ENCODE results near the gene ARL10. TPM values are rescaled to one million over a fixed set of nuclear protein-coding genes. Genes with fewer than 3 reads are reported as not detected.

Gene ARL10
- total RNA-seq, 4 donors from 2014 or later, result 1.1 to 4.9 (median 2.6) TPM

DNA sequence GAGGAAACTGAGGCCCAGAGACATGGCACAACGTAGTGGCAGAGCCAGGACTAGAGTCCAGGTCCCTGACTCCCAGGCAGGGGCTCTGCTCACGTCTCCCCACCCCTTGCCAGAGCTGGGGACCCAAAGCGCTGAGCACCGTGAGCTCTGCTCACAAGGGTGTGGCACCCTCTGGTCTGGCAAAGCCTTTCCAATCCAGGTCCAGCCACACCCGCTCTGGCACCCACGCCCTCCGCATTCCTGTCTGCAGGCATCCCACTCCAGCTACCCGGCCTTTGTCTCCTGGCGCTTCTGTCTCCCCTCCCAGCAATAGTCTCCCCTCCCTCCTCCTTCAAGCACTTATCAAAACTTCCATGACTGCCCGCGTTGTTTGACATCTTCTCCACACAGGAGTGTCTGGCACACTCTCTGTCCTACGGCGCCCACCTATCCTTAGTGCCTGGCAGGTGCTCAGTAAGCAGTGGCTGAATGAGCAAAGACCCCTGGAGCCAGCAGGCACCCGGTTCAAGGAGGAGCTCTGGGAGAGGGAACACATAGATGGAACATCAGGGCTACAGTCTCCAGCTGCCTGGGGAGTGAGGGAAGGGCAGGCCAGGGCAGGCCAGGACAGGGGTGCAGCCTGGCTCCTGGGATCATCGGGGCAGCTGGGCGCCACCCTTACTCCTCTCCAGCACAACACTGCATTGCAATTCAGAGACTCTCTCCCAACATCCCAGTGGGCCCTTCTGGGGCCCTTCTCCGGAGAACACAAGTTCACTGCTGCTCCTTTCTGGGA lies 35.3 kb downstream of the ARL10 start:
- peak overlapping the region; percentile 87 to 91 (median 88) for H3K27ac ChIP-seq
- in situ Hi-C loops (cut with MboI; ENCODE audit: low pct_ligation_motif_present in 1 of 4, low pct_unique_long_range_greater_than_20kb in 1 of 4, low sequenced_read_pairs in 3 of 4), result loop anchor here in 1 of 4 donors (25.0 kb wide), 1 partner anchor 187 kb away; no protein-coding TSS in a partner anchor

DNA sequence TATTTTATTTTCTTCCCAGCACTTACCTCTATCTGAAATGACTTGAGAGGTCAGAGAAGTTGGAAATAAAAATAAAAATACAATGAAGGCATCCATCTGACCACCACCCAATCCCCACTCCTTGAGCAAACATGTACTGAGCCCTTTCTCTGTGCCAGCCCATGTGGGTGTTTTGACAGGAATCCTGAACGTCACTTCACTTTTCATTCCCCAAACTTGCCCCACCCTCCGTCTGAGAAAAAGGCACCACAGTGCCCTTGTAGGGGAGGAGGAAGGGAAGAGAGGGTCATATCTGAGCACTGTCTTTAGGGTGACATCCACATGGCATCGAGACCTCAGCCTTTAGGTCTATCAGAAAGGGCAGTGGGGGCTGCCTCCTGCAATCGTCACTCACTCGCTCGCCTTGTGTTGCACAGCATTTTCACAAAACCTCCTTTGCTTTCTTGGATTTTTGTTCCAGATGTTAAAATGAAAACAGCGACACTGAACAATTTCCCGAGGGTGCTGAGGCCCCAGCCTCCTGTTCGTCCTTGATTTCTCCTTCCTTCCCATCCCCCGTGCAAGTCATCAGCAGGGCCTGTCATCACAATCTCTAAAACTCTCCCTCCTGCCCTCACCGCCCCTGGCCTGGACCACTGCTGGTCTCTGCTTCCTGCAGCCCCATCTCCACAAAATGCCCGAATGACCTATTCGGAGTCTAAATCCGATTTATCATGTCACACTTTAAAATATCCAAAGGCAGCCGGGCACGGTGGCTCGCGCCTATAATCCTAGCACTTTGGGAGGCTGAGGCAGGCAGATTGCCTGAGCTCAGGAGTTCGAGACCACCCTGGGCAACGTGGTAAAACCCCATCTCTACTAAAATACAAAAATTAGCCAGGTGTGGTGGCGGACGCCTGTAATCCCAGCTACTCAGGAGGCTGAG lies 36.3 kb downstream of the ARL10 start:
- H3K27me3 ChIP-seq, result no peaks in the 10 kb centered on the region
- intact Hi-C loops (cut with DNase I; ENCODE audit: low total_unique reads), result no loop called here
- peak overlapping the region; percentile 87 to 91 (median 88) for H3K27ac ChIP-seq
- DNase-seq, result no peak
- H3K9me3 ChIP-seq, result no peaks in the 10 kb centered on the region
- WGBS, 2 donors (ENCODE audit: low coverage in 1 of 2), result 82 to 87% methylated on average over 9 to 22 of the region's 22 CpGs
- in situ Hi-C loops (cut with MboI; ENCODE audit: low pct_ligation_motif_present in 1 of 4, low pct_unique_long_range_greater_than_20kb in 1 of 4, low sequenced_read_pairs in 3 of 4), result loop anchor here in 1 of 4 donors (25.0 kb wide), 1 partner anchor 186 kb away; no protein-coding TSS in a partner anchor
- no peak overlapping the region for H3K4me3 ChIP-seq
- peaks cover 0 to 3% (median 0%) of the 10 kb centered on the region in 4 donors for H3K36me3 ChIP-seq
- TF ChIP-seq POLR2A (IDR thresholded peaks at IDR 0.05) (no peak), POLR2AphosphoS5 (IDR thresholded peaks at IDR 0.05) (no peak), EP300 (IDR thresholded peaks at IDR 0.05; ENCODE audit: low read depth) (no peak)
- TF ChIP-seq, protein P1, sequence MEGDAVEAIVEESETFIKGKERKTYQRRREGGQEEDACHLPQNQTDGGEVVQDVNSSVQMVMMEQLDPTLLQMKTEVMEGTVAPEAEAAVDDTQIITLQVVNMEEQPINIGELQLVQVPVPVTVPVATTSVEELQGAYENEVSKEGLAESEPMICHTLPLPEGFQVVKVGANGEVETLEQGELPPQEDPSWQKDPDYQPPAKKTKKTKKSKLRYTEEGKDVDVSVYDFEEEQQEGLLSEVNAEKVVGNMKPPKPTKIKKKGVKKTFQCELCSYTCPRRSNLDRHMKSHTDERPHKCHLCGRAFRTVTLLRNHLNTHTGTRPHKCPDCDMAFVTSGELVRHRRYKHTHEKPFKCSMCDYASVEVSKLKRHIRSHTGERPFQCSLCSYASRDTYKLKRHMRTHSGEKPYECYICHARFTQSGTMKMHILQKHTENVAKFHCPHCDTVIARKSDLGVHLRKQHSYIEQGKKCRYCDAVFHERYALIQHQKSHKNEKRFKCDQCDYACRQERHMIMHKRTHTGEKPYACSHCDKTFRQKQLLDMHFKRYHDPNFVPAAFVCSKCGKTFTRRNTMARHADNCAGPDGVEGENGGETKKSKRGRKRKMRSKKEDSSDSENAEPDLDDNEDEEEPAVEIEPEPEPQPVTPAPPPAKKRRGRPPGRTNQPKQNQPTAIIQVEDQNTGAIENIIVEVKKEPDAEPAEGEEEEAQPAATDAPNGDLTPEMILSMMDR (IDR thresholded peaks at IDR 0.05), result no peak
- H3K4me1 ChIP-seq, result peaks cover 18 to 63% (median 50%) of the 10 kb centered on the region in 4 donors

More for the DNA sequence above, 35.3 kb downstream of the ARL10 start:
- DNase-seq, result peak; percentile 89
- H3K4me1 ChIP-seq, result peaks cover 18 to 56% (median 47%) of the 10 kb centered on the region in 4 donors
- no peaks in the 10 kb centered on the region for H3K27me3 ChIP-seq
- intact Hi-C loops (cut with DNase I; ENCODE audit: low total_unique reads), result no loop called here
- TF ChIP-seq, protein P1 (IDR thresholded peaks at IDR 0.05), result no peak
- TF ChIP-seq POLR2A (IDR thresholded peaks at IDR 0.05) (peak; percentile 61), POLR2AphosphoS5 (IDR thresholded peaks at IDR 0.05) (peak in 2 of 3 donors; percentile 16 to 71)
- no peaks in the 10 kb centered on the region for H3K9me3 ChIP-seq
- WGBS, 2 donors (ENCODE audit: low coverage in 1 of 2), result 51 to 59% methylated on average over 11 to 17 of the region's 17 CpGs
- H3K4me3 ChIP-seq, result no peak overlapping the region
- H3K36me3 ChIP-seq, result peaks cover 0 to 3% (median 0%) of the 10 kb centered on the region in 4 donors

DNA sequence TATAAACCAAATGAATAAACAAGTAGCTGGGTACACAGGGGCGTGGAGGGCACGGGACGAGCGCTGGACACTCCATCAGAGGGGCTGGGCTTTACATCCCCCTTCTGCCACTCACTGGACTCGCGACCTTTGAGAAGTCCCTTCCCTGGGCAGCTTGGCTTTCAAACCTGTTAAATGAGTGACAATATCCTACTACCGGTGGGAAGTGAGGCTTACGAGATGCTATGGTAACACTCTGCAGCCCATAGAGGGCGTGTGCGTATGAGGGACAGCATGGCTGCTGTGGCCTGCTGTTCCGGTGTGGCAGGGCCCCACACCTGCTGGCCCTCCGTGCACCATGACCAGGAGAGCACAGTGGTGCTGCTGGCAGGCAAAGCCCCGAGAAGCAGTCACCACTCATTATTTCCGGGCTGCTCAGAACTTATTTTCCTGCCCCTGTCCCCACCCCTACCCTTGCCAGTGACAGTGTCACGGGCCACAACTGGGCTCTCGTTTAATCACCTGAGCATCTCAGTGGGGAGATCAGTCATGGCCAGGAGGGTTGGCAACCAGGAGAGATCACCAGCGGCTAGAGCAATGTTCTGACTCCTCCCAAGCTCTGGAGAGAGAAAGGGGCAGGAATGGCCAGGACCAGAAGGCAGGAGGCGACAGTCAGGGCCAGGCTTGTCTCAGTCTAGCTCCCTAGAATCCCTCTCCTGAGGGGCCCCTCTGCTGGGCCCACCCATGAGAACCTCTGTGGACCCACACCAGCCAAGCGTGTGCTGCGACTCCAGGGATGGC lies 40.6 kb downstream of the ARL10 start:
- Histone ChIP-seq H3K27ac (peak overlapping the region; percentile 87 to 91 (median 88)), H3K27me3 (no peaks in the 10 kb centered on the region), H3K9me3 (no peaks in the 10 kb centered on the region), H3K36me3 (peaks cover 0 to 7% (median 0%) of the 10 kb centered on the region in 4 donors), H3K4me3 (no peak overlapping the region), H3K4me1 (peaks cover 14 to 70% (median 47%) of the 10 kb centered on the region in 4 donors)
- 66 to 93% methylated on average over 2 to 20 of the region's 20 CpGs for WGBS, 2 donors (ENCODE audit: low coverage in 1 of 2)
- DNase-seq, result peak; percentile 56
- in situ Hi-C loops (cut with MboI; ENCODE audit: low pct_ligation_motif_present in 1 of 4, low pct_unique_long_range_greater_than_20kb in 1 of 4, low sequenced_read_pairs in 3 of 4), result loop anchor here in 1 of 4 donors (25.0 kb wide), 1 partner anchor 181 kb away; no protein-coding TSS in a partner anchor
- intact Hi-C loops (cut with DNase I; ENCODE audit: low total_unique reads), result no loop called here
- TF ChIP-seq POLR2AphosphoS5 (IDR thresholded peaks at IDR 0.05) (peak in 2 of 3 donors; percentile 41 to 52), POLR2A (IDR thresholded peaks at IDR 0.05) (no peak), EP300 (IDR thresholded peaks at IDR 0.05; ENCODE audit: low read depth) (no peak)
- TF ChIP-seq, protein P1 (IDR thresholded peaks at IDR 0.05), result peak; percentile 8 to 70 (median 32)
